Measurements from ENCODE around the gene YBX2. TPM values are rescaled to one million over a fixed set of nuclear protein-coding genes. Genes with fewer than 3 reads are reported as not detected.

The YBX2 gene
- total RNA-seq, 4 donors from 2014 or later, result 1.2 to 4.1 (median 2.1) TPM

GRCh38 chr17:7329997-7330637 is 35.7 kb upstream of the YBX2 start:
- peak overlapping the region; percentile 64 to 91 (median 78) for H3K27ac ChIP-seq
- DNase-seq, result peak; percentile 69 to 72
- H3K9me3 ChIP-seq, result no peaks in the 10 kb centered on the region
- H3K27me3 ChIP-seq, result no peaks in the 10 kb centered on the region
- peak overlapping the region; percentile 37 to 80 (median 52) for H3K4me3 ChIP-seq (replicated peaks in 1 of 3)
- H3K4me1 ChIP-seq, result peaks cover 4 to 15% of the 10 kb centered on the region in 2 donors
- no peak for TF ChIP-seq POLR2A (IDR thresholded peaks at IDR 0.05)
- TF ChIP-seq CTCF (IDR thresholded peaks at IDR 0.05), result no peak
- no peaks in the 10 kb centered on the region for H3K36me3 ChIP-seq
- 1 to 4% methylated on average over 16 to 19 of the region's 34 CpGs for WGBS, 2 donors
- intact Hi-C loops (cut with DNase I), result no loop called here

GRCh38 chr17:7329374-7329996 is 35.0 kb upstream of the YBX2 start:
- TF ChIP-seq POLR2A (IDR thresholded peaks at IDR 0.05), result peak; percentile 61 to 86
- peak in 1 of 6 experiments; percentile 4 for TF ChIP-seq CTCF (IDR thresholded peaks at IDR 0.05)
- peak; percentile 98 to 99 for DNase-seq
- Histone ChIP-seq H3K4me1 (peaks cover 4 to 15% of the 10 kb centered on the region in 2 donors), H3K4me3 (replicated peaks in 1 of 3) (peak overlapping the region; percentile 37 to 80 (median 66)), H3K27me3 (no peaks in the 10 kb centered on the region), H3K27ac (peak overlapping the region; percentile 64 to 91 (median 78)), H3K9me3 (no peaks in the 10 kb centered on the region), H3K36me3 (peaks cover 3 to 4% of the 10 kb centered on the region in 2 donors)
- 0 to 1% methylated on average over 24 to 26 of the region's 43 CpGs for WGBS, 2 donors
- intact Hi-C loops (cut with DNase I), result no loop called here

- intact Hi-C loops (cut with DNase I), result no loop called here
- Histone ChIP-seq H3K9me3 (no peaks in the 10 kb centered on the region), H3K27ac (peak within 1 kb of the TSS; percentile 64 to 91 (median 78)), H3K27me3 (no peaks in the 10 kb centered on the region), H3K4me3 (replicated peaks in 1 of 3) (peak within 1 kb of the TSS; percentile 37 to 80 (median 66)), H3K4me1 (peaks cover 4 to 15% of the 10 kb centered on the region in 2 donors), H3K36me3 (peaks cover 9 to 10% of the 10 kb centered on the region in 2 donors)
- DNase-seq, result no peak
- TF ChIP-seq POLR2A (IDR thresholded peaks at IDR 0.05) (no peak), CTCF (IDR thresholded peaks at IDR 0.05) (no peak)
- WGBS, 2 donors, result 0 to 1% methylated on average over 17 to 27 of the region's 50 CpGs
Measured at GRCh38 chr17:7328840-7329373, 34.5 kb upstream of the YBX2 start, which contains the start of gene NEURL4. Gene NEURL4 (minus strand): TSS chr17:7329335. CDS start chr17:7329312, 23 bp downstream.

- intact Hi-C loops (cut with DNase I), result no loop called here
- no peak overlapping the region for H3K27ac ChIP-seq
- WGBS, 2 donors, result 73 to 88% methylated on average over 1 of the region's 1 CpG
- DNase-seq, result no peak
- H3K36me3 ChIP-seq, result peaks cover 17 to 18% of the 10 kb centered on the region in 2 donors
- H3K9me3 ChIP-seq, result no peaks in the 10 kb centered on the region
- TF ChIP-seq CTCF (IDR thresholded peaks at IDR 0.05) (no peak), POLR2A (IDR thresholded peaks at IDR 0.05) (no peak)
- no peak overlapping the region for H3K4me3 ChIP-seq (replicated peaks in 1 of 3)
- H3K27me3 ChIP-seq, result no peaks in the 10 kb centered on the region
- peaks cover 4 to 15% of the 10 kb centered on the region in 2 donors for H3K4me1 ChIP-seq
Measured at GRCh38 chr17:7328009-7328408, 33.6 kb upstream of the YBX2 start.

- 86 to 92% methylated on average over 14 to 17 of the region's 17 CpGs for WGBS, 2 donors
- Histone ChIP-seq H3K9me3 (no peaks in the 10 kb centered on the region), H3K27me3 (no peaks in the 10 kb centered on the region), H3K4me3 (replicated peaks in 1 of 3) (no peak overlapping the region), H3K27ac (no peak overlapping the region), H3K4me1 (peaks cover 4 to 15% of the 10 kb centered on the region in 2 donors), H3K36me3 (peaks cover 22 to 23% of the 10 kb centered on the region in 2 donors)
- intact Hi-C loops (cut with DNase I), result no loop called here
- no peak for TF ChIP-seq POLR2A (IDR thresholded peaks at IDR 0.05)
- TF ChIP-seq CTCF (IDR thresholded peaks at IDR 0.05), result no peak
- no peak for DNase-seq
Measured at GRCh38 chr17:7327501-7327900, 33.1 kb upstream of the YBX2 start.

All from thyroid gland (tissue), 4 donors.